Vagina (tissue), 2 donors: ENCODE results near the gene MEOX1. TPM values are rescaled to one million over a fixed set of nuclear protein-coding genes. Genes with fewer than 3 reads are reported as not detected.

Experiments used
- DNase-seq, 2 donors: peaks; one replicate each; pipeline ENCODE4 v3.0.0-alpha.2; 2017; ENCODE audit errors: extremely low spot score in 2 of 2
- H3K27ac ChIP-seq: fragments of 200-600 bp; sonication (generic); one replicate; pipeline ENCODE4 v1.5.1; 2019
- H3K27me3 ChIP-seq: fragments of 200-600 bp; sonication (generic); one replicate; pipeline ENCODE4 v1.5.1; 2019
- H3K36me3 ChIP-seq, 2 donors: fragments of 200-600 bp; sonication (generic); one replicate each; pipeline ENCODE4 v1.5.1; 2017 to 2019
- H3K4me1 ChIP-seq: fragments of 200-600 bp; sonication (generic); one replicate; pipeline ENCODE4 v1.5.1; 2019
- H3K4me3 ChIP-seq, 2 donors: fragments of 200-600 bp; sonication (generic); 1 replicate in 1 of 2; 2 replicates in 1 of 2; pipeline ENCODE4 v1.5.1; 2016 to 2019
- H3K9me3 ChIP-seq: fragments of 200-600 bp; sonication (generic); one replicate; pipeline ENCODE4 v1.5.1; 2019
- POLR2A ChIP-seq, 2 donors: fragments of 450-650 bp; IDR thresholded peaks; one replicate each; pipeline ENCODE4 v1.6.1; 2017; ENCODE audit warnings: antibody characterized with exemption in 2 of 2, mild to moderate bottlenecking in 2 of 2, moderate library complexity in 2 of 2
- POLR2AphosphoS5 ChIP-seq, 2 donors: sonication (generic); formaldehyde crosslinking; IDR thresholded peaks; one replicate each; pipeline ENCODE4 v1.9.0; 2017; ENCODE audit warnings: antibody characterized with exemption in 2 of 2, mild to moderate bottlenecking in 2 of 2, low read depth in 1 of 2; ENCODE audit not compliant: insufficient read depth in 1 of 2
- intact Hi-C: fragments of 100-400 bp; cut with DNase I; formaldehyde crosslinking; loops from one replicate; pipeline ENCODE4 v1.15.1; 2023
- total RNA-seq: library from RNA; depleted of rRNA; stranded (reverse); fragments of >200 nt; gene quantifications from one replicate; pipeline ENCODE4 v1.2.3, GENCODE V29; 2016
- TF ChIP-seq, protein P1 (sequence below), 3 experiments: fragments of 450-650 bp in 2 of 3; fragments of 200-600 bp in 1 of 3; sonication (generic) in 1 of 3; IDR thresholded peaks; one replicate each; pipeline ENCODE4 v1.5.1; 2017 to 2019; ENCODE audit warnings: antibody characterized with exemption in 3 of 3, mild to moderate bottlenecking in 2 of 3, moderate library complexity in 2 of 3

MEOX1 gene
- total RNA-seq, 1 donor from 2014 or later = 4.7 TPM

DNA sequence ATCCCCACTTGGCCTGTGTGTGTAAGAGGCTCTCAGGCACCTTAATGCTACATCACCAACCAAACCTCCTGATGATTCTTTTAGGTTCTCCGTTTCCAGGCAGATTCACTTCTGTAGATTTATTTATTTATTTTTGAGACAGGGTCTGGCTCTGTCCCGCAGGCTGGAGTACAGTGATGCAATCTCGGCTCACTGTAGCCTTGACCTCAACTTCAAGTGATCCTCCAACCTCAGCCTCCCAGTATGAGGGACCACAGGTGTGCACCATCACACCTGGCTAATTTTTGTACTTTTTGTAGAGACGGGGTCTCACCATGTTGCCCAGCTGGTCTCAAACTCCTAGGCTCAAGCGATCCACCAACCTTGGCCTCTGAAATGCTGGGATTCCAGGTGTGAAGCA, 12.7 kb upstream of the MEOX1 start:
- DNase-seq = no peak
- no peak overlapping the region for H3K4me3 ChIP-seq
- no peaks in the 10 kb centered on the region for H3K9me3 ChIP-seq
- H3K27ac ChIP-seq = no peak overlapping the region
- H3K36me3 ChIP-seq = no peaks in the 10 kb centered on the region
- intact Hi-C loops = no loop called here
- no peaks in the 10 kb centered on the region for H3K27me3 ChIP-seq
- TF ChIP-seq, protein P1, sequence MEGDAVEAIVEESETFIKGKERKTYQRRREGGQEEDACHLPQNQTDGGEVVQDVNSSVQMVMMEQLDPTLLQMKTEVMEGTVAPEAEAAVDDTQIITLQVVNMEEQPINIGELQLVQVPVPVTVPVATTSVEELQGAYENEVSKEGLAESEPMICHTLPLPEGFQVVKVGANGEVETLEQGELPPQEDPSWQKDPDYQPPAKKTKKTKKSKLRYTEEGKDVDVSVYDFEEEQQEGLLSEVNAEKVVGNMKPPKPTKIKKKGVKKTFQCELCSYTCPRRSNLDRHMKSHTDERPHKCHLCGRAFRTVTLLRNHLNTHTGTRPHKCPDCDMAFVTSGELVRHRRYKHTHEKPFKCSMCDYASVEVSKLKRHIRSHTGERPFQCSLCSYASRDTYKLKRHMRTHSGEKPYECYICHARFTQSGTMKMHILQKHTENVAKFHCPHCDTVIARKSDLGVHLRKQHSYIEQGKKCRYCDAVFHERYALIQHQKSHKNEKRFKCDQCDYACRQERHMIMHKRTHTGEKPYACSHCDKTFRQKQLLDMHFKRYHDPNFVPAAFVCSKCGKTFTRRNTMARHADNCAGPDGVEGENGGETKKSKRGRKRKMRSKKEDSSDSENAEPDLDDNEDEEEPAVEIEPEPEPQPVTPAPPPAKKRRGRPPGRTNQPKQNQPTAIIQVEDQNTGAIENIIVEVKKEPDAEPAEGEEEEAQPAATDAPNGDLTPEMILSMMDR (IDR thresholded peaks at IDR 0.05) = no peak
- TF ChIP-seq POLR2A (IDR thresholded peaks at IDR 0.05) (no peak), POLR2AphosphoS5 (IDR thresholded peaks at IDR 0.05; ENCODE audit: insufficient read depth in 1 of 2, low read depth in 1 of 2) (no peak)
- H3K4me1 ChIP-seq = peaks cover 47% of the 10 kb centered on the region

DNA sequence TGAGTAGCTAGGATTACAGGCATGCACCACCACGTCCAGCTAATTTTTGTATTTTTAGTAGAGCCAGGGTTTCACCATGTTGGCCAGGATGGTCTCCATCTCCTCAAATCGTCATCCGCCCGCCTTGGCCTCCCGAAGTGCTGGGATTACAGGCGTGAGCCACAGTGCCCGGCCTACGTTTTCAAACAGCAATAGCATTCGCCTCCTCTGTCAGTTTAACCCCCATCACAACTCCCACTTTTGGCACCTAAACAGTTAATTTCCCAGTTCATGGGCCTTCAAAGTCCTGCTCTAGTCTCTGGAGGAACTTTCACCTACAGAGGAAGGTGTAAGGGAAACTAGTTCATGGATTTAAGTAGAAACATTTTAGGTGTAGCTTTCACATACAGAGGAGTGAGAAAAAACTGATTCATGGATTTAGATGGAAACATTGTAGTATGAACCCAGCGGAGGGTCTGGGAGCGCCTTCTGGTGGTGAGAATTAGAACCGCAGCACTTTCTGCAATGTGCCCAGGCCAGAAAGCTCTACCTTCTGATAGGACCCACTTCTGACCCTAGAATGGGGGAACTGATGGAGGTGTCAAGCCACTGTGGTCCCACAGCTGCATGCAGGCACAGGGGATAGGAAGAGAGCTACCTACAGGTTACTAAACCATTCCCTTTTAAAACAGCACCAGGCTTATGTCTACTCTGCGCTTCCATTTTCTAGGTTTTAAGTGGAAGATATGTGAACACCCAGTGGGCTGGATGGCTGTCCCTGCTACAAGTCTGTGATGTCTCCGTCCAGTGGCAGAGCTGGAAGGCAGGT, 12.0 kb upstream of the MEOX1 start:
- TF ChIP-seq POLR2AphosphoS5 (IDR thresholded peaks at IDR 0.05; ENCODE audit: insufficient read depth in 1 of 2, low read depth in 1 of 2) (peak in 1 of 2 donors; percentile 8), POLR2A (IDR thresholded peaks at IDR 0.05) (no peak)
- TF ChIP-seq, protein P1 (IDR thresholded peaks at IDR 0.05) = peak; percentile 89 to 94 (median 92)
- Histone ChIP-seq H3K4me1 (peaks cover 47% of the 10 kb centered on the region), H3K9me3 (no peaks in the 10 kb centered on the region), H3K27ac (no peak overlapping the region), H3K4me3 (no peak overlapping the region), H3K27me3 (no peaks in the 10 kb centered on the region), H3K36me3 (no peaks in the 10 kb centered on the region)
- intact Hi-C loops = no loop called here
- no peak for DNase-seq

DNA sequence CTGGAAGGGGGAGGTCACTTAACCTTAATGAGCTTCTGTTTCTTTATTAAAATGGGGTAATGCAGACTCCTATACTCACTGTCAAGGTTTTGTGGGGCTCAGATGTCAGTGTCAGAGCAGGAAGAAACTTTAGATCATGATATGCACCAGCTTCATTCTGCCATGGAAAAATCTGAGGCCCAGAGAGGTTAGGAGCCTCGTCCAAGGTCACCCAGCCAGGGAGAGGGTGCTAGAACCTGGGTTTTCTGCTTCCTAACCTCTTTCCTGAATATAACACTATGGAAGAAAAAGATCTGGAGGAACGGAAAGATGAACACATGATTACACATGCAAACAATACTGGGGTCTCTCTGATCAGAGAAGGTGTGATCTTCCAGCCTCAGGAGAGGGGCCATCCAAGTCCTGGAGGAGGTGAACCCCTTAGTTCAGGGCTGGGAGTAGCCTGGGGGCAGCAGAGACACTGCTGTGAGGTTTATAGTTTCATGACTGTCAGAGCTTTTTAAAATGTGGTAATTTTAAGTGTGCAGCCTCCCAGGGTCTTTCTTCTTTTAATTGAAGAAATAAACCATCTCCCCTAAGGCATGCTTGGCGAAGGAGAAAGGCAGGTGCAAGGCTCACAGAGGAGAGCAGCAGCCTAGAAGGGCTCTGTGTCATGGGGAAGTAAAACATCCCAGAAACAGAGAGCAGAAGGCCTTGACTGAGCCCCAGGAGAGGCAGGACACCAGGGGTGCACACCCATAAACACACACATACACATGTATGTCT, 10.2 kb upstream of the MEOX1 start:
- TF ChIP-seq, protein P1 (IDR thresholded peaks at IDR 0.05) = no peak
- no peak for TF ChIP-seq POLR2A (IDR thresholded peaks at IDR 0.05)
- no peak for TF ChIP-seq POLR2AphosphoS5 (IDR thresholded peaks at IDR 0.05; ENCODE audit: insufficient read depth in 1 of 2, low read depth in 1 of 2)
- no peak overlapping the region for H3K27ac ChIP-seq
- H3K4me3 ChIP-seq = no peak overlapping the region
- H3K4me1 ChIP-seq = peaks cover 37% of the 10 kb centered on the region
- no peak for DNase-seq
- intact Hi-C loops = no loop called here
- no peaks in the 10 kb centered on the region for H3K36me3 ChIP-seq
- no peaks in the 10 kb centered on the region for H3K27me3 ChIP-seq
- no peaks in the 10 kb centered on the region for H3K9me3 ChIP-seq

DNA sequence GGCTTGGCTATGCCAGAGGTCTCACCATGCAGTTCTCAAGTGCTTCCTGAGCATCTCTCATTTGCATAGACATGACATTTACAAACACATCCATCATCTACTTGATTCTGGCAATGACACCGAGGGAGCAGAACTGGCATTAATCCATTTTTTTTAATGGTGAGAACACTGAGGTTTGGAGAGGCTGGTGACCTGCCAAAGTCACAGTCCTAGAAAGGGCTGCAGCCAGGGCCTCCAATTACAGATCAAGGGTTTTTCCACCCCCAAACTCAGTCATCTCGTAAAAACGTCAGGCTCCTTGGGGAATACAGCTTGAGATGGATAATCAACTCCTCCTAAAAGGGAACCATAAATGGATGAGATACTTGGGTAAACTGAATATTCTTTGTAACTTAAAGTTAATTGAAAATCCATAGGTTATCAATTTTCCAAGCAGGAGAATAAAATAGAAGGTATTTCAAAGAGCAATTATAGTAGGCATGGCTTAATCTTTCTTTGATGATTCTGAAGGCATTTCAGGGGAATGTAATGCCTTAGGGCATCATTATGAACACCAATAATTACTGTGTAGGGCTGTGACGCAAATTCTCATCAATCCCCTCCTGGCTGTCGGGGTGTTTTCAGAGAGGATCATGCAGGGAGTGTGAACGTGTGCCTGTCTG, 9.4 kb upstream of the MEOX1 start:
- Histone ChIP-seq H3K9me3 (no peaks in the 10 kb centered on the region), H3K4me1 (peaks cover 33% of the 10 kb centered on the region), H3K4me3 (no peak overlapping the region), H3K36me3 (no peaks in the 10 kb centered on the region), H3K27ac (no peak overlapping the region), H3K27me3 (no peaks in the 10 kb centered on the region)
- no peak for DNase-seq
- intact Hi-C loops = no loop called here
- TF ChIP-seq POLR2A (IDR thresholded peaks at IDR 0.05) (no peak), POLR2AphosphoS5 (IDR thresholded peaks at IDR 0.05; ENCODE audit: insufficient read depth in 1 of 2, low read depth in 1 of 2) (peak in 1 of 2 donors; percentile 61)

DNA sequence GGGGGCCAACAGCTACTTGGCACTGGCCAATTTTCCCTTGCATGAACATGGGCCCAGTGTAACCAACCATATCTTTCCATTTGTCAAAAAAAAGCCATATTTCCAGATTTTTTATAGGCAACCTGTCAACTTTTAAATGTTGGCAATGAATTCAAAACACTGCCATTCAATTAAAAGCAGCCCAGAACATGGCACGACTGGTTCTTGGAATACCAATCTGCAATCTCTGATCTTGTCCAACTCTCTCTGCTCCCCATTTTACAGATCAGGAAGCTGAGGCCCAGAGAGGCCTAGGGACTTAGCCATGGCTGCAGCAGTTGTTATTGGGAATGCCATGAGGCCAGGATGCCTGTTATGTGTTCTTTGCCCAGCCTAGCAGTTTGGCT, 8.9 kb upstream of the MEOX1 start:
- H3K9me3 ChIP-seq = no peaks in the 10 kb centered on the region
- peak overlapping the region; percentile 5 for H3K27ac ChIP-seq
- peaks cover 33% of the 10 kb centered on the region for H3K4me1 ChIP-seq
- TF ChIP-seq, protein P1 (IDR thresholded peaks at IDR 0.05) = no peak
- TF ChIP-seq POLR2AphosphoS5 (IDR thresholded peaks at IDR 0.05; ENCODE audit: insufficient read depth in 1 of 2, low read depth in 1 of 2) = no peak
- TF ChIP-seq POLR2A (IDR thresholded peaks at IDR 0.05) = no peak
- H3K4me3 ChIP-seq = no peak overlapping the region
- intact Hi-C loops = no loop called here
- H3K36me3 ChIP-seq = no peaks in the 10 kb centered on the region
- H3K27me3 ChIP-seq = no peaks in the 10 kb centered on the region
- DNase-seq = no peak
